Calu3 (cell line): Measurements from ENCODE around the gene PAQR4. TPM values are rescaled to one million over a fixed set of nuclear protein-coding genes. Genes with fewer than 3 reads are reported as not detected.

ENCODE experiments used
- BruUV-seq: library from RNA; stranded (reverse); fragments of 400-500 nt; replicated peaks from 2 replicates; lab custom pipeline; 2021; lab: Mats Ljungman, UMichigan
- CTCF ChIA-PET: fragments of 300-600 bp; sonication (Branson Sonifier 250); formaldehyde crosslinking; loops from one replicate; lab custom pipeline; 2022; ENCODE audit warnings: antibody characterized with exemption; lab: Charles Lee
- DNase-seq: peaks from one replicate; pipeline ENCODE4 v3.0.0; 2022
- H3K27ac Mint-ChIP-seq: one replicate; pipeline ENCODE4 v1.8.0; 2022; ENCODE audit warnings: mixed read lengths; ENCODE audit not compliant: unreplicated experiment
- H3K27me3 Mint-ChIP-seq: one replicate; pipeline ENCODE4 v1.8.0; 2022; ENCODE audit warnings: mixed read lengths; ENCODE audit not compliant: unreplicated experiment
- H3K36me3 Mint-ChIP-seq: one replicate; pipeline ENCODE4 v1.8.0; 2022; ENCODE audit warnings: mild to moderate bottlenecking, moderate library complexity, mixed read lengths; ENCODE audit not compliant: insufficient read depth, unreplicated experiment
- H3K4me1 Mint-ChIP-seq: one replicate; pipeline ENCODE4 v1.8.0; 2022; ENCODE audit warnings: mild to moderate bottlenecking, low read depth, mixed read lengths; ENCODE audit not compliant: unreplicated experiment
- H3K4me3 Mint-ChIP-seq: one replicate; pipeline ENCODE4 v1.8.0; 2022; ENCODE audit warnings: mild to moderate bottlenecking, low read depth, moderate library complexity, mixed read lengths; ENCODE audit not compliant: unreplicated experiment
- H3K9me3 Mint-ChIP-seq: one replicate; pipeline ENCODE4 v1.8.0; 2022; ENCODE audit warnings: low read depth, mixed read lengths; ENCODE audit not compliant: unreplicated experiment
- CTCF ChIP-seq: fragments of 200-600 bp; IDR thresholded peaks from one replicate; pipeline ENCODE4 v1.8.0; 2022; ENCODE audit warnings: antibody characterized with exemption; ENCODE audit not compliant: unreplicated experiment
- intact Hi-C: fragments of 100-400 bp; cut with micrococcal nuclease; formaldehyde crosslinking; loops from one replicate; pipeline ENCODE4 v1.10.0; 2022; ENCODE audit not compliant: unreplicated experiment
- total RNA-seq: library from RNA; stranded (reverse); gene quantifications from 2 replicates; pipeline ENCODE4 v1.2.3, GENCODE V29; 2022

The PAQR4 gene
- total RNA-seq, 1 experiment from 2014 or later = 56.0 TPM

- TF ChIP-seq CTCF = no peak
- H3K27ac Mint-ChIP-seq = no peak overlapping the region
- no TSS peak for BruUV-seq
- H3K27me3 Mint-ChIP-seq = no peaks in the 10 kb centered on the region
- H3K9me3 Mint-ChIP-seq = no peaks in the 10 kb centered on the region
- peaks cover 18% of the 10 kb centered on the region for H3K36me3 Mint-ChIP-seq
- intact Hi-C loops = no loop called here
- H3K4me1 Mint-ChIP-seq = peaks cover 13% of the 10 kb centered on the region
- no peak for DNase-seq
- no peak overlapping the region for H3K4me3 Mint-ChIP-seq
- CTCF ChIA-PET = interaction anchor here (1.3 kb wide), 1 partner anchor 19 kb away, joined by 3 read pairs; no protein-coding TSS in a partner anchor
These were observed 19.5 kb downstream of the PAQR4 start for GRCh38 chr16:2988590-2989099.

- Mint-ChIP-seq H3K4me1 (peaks cover 8% of the 10 kb centered on the region), H3K9me3 (no peaks in the 10 kb centered on the region), H3K4me3 (no peak overlapping the region), H3K27me3 (no peaks in the 10 kb centered on the region), H3K27ac (no peak overlapping the region), H3K36me3 (peaks cover 21% of the 10 kb centered on the region)
- BruUV-seq = no TSS peak
- DNase-seq = no peak
- CTCF ChIA-PET = no interaction called here
- no peak for TF ChIP-seq CTCF
- intact Hi-C loops = no loop called here
These were observed 21.7 kb downstream of the PAQR4 start for GRCh38 chr16:2990891-2991290.

GRCh38 chr16:2991566-2992261 lies 22.6 kb downstream of the PAQR4 start:
- BruUV-seq = no TSS peak
- DNase-seq = no peak

GRCh38 chr16:2992383-2993081 lies 23.4 kb downstream of the PAQR4 start:
- no peak for DNase-seq
- CTCF ChIA-PET = no interaction called here
- H3K36me3 Mint-ChIP-seq = peaks cover 21% of the 10 kb centered on the region
- TF ChIP-seq CTCF = no peak
- peaks cover 8% of the 10 kb centered on the region for H3K4me1 Mint-ChIP-seq
- intact Hi-C loops = no loop called here
- H3K9me3 Mint-ChIP-seq = no peaks in the 10 kb centered on the region
- no peak overlapping the region for H3K4me3 Mint-ChIP-seq
- no TSS peak for BruUV-seq
- H3K27me3 Mint-ChIP-seq = no peaks in the 10 kb centered on the region
- H3K27ac Mint-ChIP-seq = no peak overlapping the region

More at GRCh38 chr16:2991566-2992261, 22.6 kb downstream of the PAQR4 start:
- Mint-ChIP-seq H3K4me3 (no peak overlapping the region), H3K27ac (no peak overlapping the region), H3K4me1 (peaks cover 8% of the 10 kb centered on the region), H3K9me3 (no peaks in the 10 kb centered on the region), H3K27me3 (no peaks in the 10 kb centered on the region), H3K36me3 (peaks cover 21% of the 10 kb centered on the region)
- intact Hi-C loops = no loop called here
- TF ChIP-seq CTCF = no peak
- CTCF ChIA-PET = no interaction called here
